ENCODE data around the gene MMP23B.

The MMP23B gene

DNA sequence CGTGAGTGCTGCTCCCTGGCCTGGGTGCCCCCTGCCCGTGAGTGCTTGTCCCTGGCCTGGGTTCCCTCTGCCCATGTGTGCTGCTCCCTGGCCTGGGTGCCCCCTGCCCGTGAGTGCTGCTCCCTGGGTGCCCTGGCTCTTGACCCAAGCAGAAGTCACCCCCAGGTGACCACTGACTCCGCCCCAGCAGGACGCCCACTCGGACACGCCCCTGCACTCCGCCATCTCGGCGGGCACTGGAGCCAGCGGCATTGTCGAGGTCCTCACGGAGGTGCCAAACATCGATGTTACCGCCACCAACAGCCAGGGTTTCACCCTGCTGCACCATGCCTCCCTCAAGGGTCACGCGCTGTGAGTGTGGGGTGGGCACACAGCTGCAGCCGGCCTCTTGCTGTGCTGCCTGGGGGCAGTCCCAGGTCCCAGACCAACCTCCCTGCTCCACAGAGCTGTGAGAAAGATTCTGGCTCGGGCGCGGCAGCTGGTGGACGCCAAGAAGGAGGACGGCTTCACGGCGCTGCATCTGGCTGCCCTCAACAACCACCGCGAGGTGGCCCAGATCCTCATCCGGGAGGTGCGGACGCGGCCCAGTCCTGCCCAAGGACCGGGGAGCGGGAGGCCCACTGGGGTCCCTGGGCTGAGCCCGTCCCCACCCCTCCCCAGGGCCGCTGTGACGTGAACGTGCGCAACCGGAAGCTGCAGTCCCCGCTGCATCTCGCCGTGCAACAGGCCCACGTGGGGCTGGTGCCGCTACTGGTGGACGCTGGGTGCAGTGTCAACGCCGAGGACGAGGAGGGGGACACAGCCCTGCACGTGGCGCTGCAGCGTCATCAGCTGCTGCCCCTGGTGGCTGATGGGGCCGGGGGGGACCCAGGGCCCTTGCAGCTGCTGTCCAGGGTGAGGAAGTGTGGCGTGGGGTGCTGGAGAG is 3.9 kb upstream of the MMP23B start:
- TF ChIP-seq YY1 (IDR thresholded peaks at IDR 0.05; ENCODE audit: low read depth) (no peak), CREB1 (IDR thresholded peaks at IDR 0.05; ENCODE audit: low read depth) (no peak), RAD21 (IDR thresholded peaks at IDR 0.05; ENCODE audit: low read depth) (no peak), CEBPB (IDR thresholded peaks at IDR 0.05) (no peak), FOXM1 (IDR thresholded peaks at IDR 0.05; ENCODE audit: borderline replicate concordance, low read depth) (no peak), EGR1 (IDR thresholded peaks at IDR 0.05) (no peak), ZBTB7A (IDR thresholded peaks at IDR 0.05; ENCODE audit: low read depth) (no peak; the same call in 1 of the 2 replicates), TCF12 (IDR thresholded peaks at IDR 0.05; ENCODE audit: low read depth) (no peak), EP300 (IDR thresholded peaks at IDR 0.05; ENCODE audit: borderline replicate concordance) (no peak), TEAD4 (IDR thresholded peaks at IDR 0.05) (no peak)
- TF ChIP-seq, protein P1, sequence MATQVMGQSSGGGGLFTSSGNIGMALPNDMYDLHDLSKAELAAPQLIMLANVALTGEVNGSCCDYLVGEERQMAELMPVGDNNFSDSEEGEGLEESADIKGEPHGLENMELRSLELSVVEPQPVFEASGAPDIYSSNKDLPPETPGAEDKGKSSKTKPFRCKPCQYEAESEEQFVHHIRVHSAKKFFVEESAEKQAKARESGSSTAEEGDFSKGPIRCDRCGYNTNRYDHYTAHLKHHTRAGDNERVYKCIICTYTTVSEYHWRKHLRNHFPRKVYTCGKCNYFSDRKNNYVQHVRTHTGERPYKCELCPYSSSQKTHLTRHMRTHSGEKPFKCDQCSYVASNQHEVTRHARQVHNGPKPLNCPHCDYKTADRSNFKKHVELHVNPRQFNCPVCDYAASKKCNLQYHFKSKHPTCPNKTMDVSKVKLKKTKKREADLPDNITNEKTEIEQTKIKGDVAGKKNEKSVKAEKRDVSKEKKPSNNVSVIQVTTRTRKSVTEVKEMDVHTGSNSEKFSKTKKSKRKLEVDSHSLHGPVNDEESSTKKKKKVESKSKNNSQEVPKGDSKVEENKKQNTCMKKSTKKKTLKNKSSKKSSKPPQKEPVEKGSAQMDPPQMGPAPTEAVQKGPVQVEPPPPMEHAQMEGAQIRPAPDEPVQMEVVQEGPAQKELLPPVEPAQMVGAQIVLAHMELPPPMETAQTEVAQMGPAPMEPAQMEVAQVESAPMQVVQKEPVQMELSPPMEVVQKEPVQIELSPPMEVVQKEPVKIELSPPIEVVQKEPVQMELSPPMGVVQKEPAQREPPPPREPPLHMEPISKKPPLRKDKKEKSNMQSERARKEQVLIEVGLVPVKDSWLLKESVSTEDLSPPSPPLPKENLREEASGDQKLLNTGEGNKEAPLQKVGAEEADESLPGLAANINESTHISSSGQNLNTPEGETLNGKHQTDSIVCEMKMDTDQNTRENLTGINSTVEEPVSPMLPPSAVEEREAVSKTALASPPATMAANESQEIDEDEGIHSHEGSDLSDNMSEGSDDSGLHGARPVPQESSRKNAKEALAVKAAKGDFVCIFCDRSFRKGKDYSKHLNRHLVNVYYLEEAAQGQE (IDR thresholded peaks at IDR 0.05; ENCODE audit: low read depth), result no peak
- TF ChIP-seq, protein P2, sequence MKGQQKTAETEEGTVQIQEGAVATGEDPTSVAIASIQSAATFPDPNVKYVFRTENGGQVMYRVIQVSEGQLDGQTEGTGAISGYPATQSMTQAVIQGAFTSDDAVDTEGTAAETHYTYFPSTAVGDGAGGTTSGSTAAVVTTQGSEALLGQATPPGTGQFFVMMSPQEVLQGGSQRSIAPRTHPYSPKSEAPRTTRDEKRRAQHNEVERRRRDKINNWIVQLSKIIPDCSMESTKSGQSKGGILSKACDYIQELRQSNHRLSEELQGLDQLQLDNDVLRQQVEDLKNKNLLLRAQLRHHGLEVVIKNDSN (IDR thresholded peaks at IDR 0.05), result no peak

DNA sequence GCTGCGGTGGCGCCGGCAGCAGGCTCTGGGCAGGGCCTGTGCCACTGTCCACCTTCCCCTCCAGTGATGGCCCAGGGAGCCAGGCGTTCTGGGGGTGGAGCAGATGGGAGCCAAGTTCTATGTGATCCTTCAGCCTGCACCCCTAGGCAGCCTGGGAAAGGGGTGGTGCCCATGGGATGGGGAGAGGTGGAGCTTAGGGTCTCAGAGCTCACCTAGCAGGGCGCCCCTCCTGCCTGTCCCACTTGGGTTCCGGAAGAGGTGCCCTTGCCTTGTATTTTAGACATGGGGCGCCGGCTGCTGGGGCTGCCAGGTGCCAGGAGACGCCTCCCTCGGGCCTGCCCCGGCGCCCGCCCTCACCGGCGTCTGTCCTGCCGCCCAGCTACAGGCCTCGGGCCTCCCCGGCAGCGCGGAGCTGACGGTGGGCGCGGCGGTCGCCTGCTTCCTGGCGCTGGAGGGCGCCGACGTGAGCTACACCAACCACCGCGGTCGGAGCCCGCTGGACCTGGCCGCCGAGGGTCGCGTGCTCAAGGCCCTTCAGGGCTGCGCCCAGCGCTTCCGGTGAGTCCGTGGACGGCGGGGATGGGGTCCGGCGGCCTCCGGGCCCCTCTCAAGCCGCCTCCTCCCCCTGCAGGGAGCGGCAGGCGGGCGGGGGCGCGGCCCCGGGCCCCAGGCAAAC is 3.1 kb upstream of the MMP23B start:
- TF ChIP-seq, protein P1 (IDR thresholded peaks at IDR 0.05; ENCODE audit: low read depth), result no peak
- TF ChIP-seq FOXM1 (IDR thresholded peaks at IDR 0.05; ENCODE audit: borderline replicate concordance, low read depth) (no peak), TAF1 (IDR thresholded peaks at IDR 0.05; ENCODE audit: low read depth) (no peak), EGR1 (IDR thresholded peaks at IDR 0.05) (no peak), EP300 (IDR thresholded peaks at IDR 0.05; ENCODE audit: borderline replicate concordance) (no peak), CEBPB (IDR thresholded peaks at IDR 0.05) (no peak), CREB1 (IDR thresholded peaks at IDR 0.05; ENCODE audit: low read depth) (no peak), NFIC (IDR thresholded peaks at IDR 0.05) (no peak), ZBTB7A (IDR thresholded peaks at IDR 0.05; ENCODE audit: low read depth) (no peak), RAD21 (IDR thresholded peaks at IDR 0.05; ENCODE audit: low read depth) (no peak), YY1 (IDR thresholded peaks at IDR 0.05; ENCODE audit: low read depth) (no peak), TEAD4 (IDR thresholded peaks at IDR 0.05) (no peak), TCF12 (IDR thresholded peaks at IDR 0.05; ENCODE audit: low read depth) (no peak)
- TF ChIP-seq, protein P3, sequence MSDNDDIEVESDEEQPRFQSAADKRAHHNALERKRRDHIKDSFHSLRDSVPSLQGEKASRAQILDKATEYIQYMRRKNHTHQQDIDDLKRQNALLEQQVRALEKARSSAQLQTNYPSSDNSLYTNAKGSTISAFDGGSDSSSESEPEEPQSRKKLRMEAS (IDR thresholded peaks at IDR 0.05), result no peak
- TF ChIP-seq, protein P2 (IDR thresholded peaks at IDR 0.05), result no peak

DNA sequence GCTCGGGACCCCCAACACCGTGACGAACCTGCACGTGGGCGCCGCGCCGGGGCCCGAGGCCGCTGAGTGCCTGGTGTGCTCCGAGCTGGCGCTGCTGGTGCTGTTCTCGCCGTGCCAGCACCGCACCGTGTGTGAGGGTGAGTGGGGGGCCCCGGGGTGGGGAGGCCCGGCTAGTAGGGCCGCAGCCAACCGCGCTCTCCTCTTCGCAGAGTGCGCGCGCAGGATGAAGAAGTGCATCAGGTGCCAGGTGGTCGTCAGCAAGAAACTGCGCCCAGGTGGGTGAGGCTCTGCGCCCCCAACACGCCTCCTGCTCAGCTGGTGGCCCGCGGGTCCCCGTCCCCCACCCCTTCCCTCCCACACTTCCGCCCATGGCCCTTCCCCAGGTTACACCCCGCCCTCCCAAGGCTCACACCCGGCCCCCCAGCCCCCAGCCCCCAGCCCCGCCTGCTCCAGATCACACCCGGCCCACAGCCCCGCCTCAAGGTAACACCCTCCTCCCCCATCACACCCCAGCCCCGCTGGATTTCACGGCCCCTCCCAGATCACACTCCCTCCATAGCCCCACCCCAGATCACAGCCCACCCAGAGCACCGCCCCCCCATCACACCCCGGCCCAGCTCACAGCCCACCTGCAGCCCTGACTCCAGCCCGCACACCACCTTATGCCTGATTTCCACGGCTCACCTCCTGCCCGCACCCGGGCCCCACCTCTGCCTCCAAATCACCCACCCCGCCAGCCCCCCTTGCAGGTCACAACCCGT is 2.4 kb upstream of the MMP23B start:
- TF ChIP-seq YY1 (IDR thresholded peaks at IDR 0.05; ENCODE audit: low read depth), result no peak
- TF ChIP-seq ZBTB7A (IDR thresholded peaks at IDR 0.05; ENCODE audit: low read depth), result 0 out of 2 replicates have a peak, but pooled peaks have one; percentile 16
- TF ChIP-seq NFIC (IDR thresholded peaks at IDR 0.05), result no peak

DNA sequence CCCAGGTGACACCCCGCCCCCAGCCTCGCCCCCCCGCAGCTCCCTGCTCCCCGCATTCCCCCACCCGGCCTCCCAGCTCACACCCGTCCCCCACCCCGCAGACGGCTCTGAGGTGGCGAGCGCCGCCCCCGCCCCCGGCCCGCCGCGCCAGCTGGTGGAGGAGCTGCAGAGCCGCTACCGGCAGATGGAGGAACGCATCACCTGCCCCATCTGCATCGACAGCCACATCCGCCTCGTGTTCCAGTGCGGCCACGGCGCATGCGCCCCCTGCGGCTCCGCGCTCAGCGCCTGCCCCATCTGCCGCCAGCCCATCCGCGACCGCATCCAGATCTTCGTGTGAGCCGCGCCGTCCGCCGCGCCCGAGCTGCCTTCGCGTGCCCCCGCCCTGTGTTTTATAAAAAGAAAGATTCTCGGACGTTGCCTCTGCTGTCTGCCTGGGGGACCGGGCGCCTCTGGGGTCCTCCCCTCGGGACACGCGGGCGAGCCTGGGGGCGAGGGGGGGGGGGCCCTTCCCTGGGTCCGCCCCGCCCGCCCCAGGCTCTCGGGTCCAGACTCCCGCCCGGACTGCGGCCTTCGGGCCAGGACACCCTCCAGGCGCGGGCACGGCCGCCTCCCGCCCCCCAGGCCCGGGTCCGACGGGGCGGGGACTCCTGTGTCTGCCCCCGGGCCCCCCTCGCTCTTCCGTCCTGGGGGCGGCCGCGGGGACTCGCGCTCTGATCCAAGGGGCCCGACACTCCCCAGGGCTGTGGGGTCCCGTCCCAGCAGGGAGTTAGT is 1.6 kb upstream of the MMP23B start:
- TF ChIP-seq EP300 (IDR thresholded peaks at IDR 0.05; ENCODE audit: borderline replicate concordance) (no peak), TEAD4 (IDR thresholded peaks at IDR 0.05) (no peak), ZBTB7A (IDR thresholded peaks at IDR 0.05; ENCODE audit: low read depth) (no peak), NFIC (IDR thresholded peaks at IDR 0.05) (no peak), EGR1 (IDR thresholded peaks at IDR 0.05) (no peak), FOXM1 (IDR thresholded peaks at IDR 0.05; ENCODE audit: borderline replicate concordance, low read depth) (no peak)
- TF ChIP-seq, protein P1 (IDR thresholded peaks at IDR 0.05; ENCODE audit: low read depth), result no peak

Data from Ishikawa (cell line).